Neural progenitor cell (in vitro differentiated cells): ENCODE measurements around the gene KRTAP3-2. TPM values are rescaled to one million over a fixed set of nuclear protein-coding genes. Genes with fewer than 3 reads are reported as not detected.

ENCODE experiments used
- DNase-seq: peaks from one replicate; pipeline ENCODE4 v3.0.0-alpha.2; 2016; ENCODE audit warnings: low spot score
- H2AFZ ChIP-seq: fragments of 200-600 bp; sonication (generic); replicated peaks from 2 replicates; pipeline ENCODE4 v1.6.1; 2016; ENCODE audit warnings: antibody characterized with exemption
- H3F3A ChIP-seq: fragments of 200-600 bp; sonication (generic); 2 replicates; pipeline ENCODE4 v1.6.1; 2016; ENCODE audit warnings: antibody characterized with exemption, low read depth
- H3K27ac ChIP-seq: fragments of 200-600 bp; sonication (generic); 2 replicates; pipeline ENCODE4 v1.5.1; 2016; ENCODE audit warnings: mild to moderate bottlenecking
- H3K27me3 ChIP-seq: fragments of 200-600 bp; sonication (generic); 2 replicates; pipeline ENCODE4 v1.6.1; 2016; ENCODE audit warnings: mild to moderate bottlenecking, moderate library complexity
- H3K36me3 ChIP-seq: fragments of 200-600 bp; sonication (generic); 2 replicates; pipeline ENCODE4 v1.5.1; 2016
- H3K4me1 ChIP-seq: fragments of 200-600 bp; sonication (generic); 2 replicates; pipeline ENCODE4 v1.6.1; 2016; ENCODE audit warnings: mixed run types
- H3K4me2 ChIP-seq: fragments of 200-600 bp; sonication (generic); 2 replicates; pipeline ENCODE4 v1.6.1; 2016
- H3K4me3 ChIP-seq: fragments of 200-600 bp; sonication (generic); 2 replicates; pipeline ENCODE4 v1.5.1; 2016
- H3K79me2 ChIP-seq: fragments of 200-600 bp; sonication (generic); 2 replicates; pipeline ENCODE4 v1.6.1; 2016; ENCODE audit warnings: low read depth
- H3K9ac ChIP-seq: fragments of 200-600 bp; sonication (generic); 2 replicates; pipeline ENCODE4 v1.6.1; 2016
- H3K9me3 ChIP-seq: fragments of 200-600 bp; sonication (generic); 2 replicates; pipeline ENCODE4 v1.5.1; 2016; ENCODE audit warnings: low read depth
- H4K20me1 ChIP-seq: fragments of 200-600 bp; sonication (generic); 2 replicates; pipeline ENCODE4 v1.6.1; 2016; ENCODE audit warnings: low read depth
- H3K27ac Mint-ChIP-seq: 3 replicates; pipeline ENCODE4 v1.8.0; 2021; ENCODE audit warnings: mixed read lengths
- H3K27me3 Mint-ChIP-seq: 2 replicates; pipeline ENCODE4 v1.8.0; 2022; ENCODE audit warnings: low read depth, mild to moderate bottlenecking, inconsistent platforms, moderate library complexity, mixed read lengths; ENCODE audit not compliant: insufficient read depth
- H3K36me3 Mint-ChIP-seq: 3 replicates; pipeline ENCODE4 v1.8.0; 2021; ENCODE audit warnings: mixed read lengths
- H3K4me1 Mint-ChIP-seq: 3 replicates; pipeline ENCODE4 v1.8.0; 2021; ENCODE audit warnings: mixed read lengths
- H3K4me3 Mint-ChIP-seq: 3 replicates; pipeline ENCODE4 v1.8.0; 2021; ENCODE audit warnings: mild to moderate bottlenecking, moderate library complexity, mixed read lengths
- H3K9me3 Mint-ChIP-seq: 3 replicates; pipeline ENCODE4 v1.8.0; 2020; ENCODE audit warnings: mixed read lengths
- CTCF ChIP-seq: fragments of 200-600 bp; sonication (generic); IDR thresholded peaks from 2 replicates; pipeline ENCODE4 v1.5.1; 2017; ENCODE audit warnings: antibody characterized with exemption, mild to moderate bottlenecking
- EZH2 ChIP-seq: fragments of 200-600 bp; sonication (generic); IDR thresholded peaks from 2 replicates; pipeline ENCODE4 v1.6.1; 2017; ENCODE audit warnings: antibody characterized with exemption, mild to moderate bottlenecking, moderate library complexity
- EZH2phosphoT487 ChIP-seq: fragments of 200-600 bp; sonication (generic); IDR thresholded peaks from 2 replicates; pipeline ENCODE4 v1.6.1; 2017; ENCODE audit warnings: antibody characterized with exemption
- total RNA-seq: library from RNA; depleted of rRNA; stranded (reverse); fragments of >200 nt; gene quantifications from 2 replicates; pipeline ENCODE4 v1.2.3, GENCODE V29; 2015; ENCODE audit warnings: low replicate concordance

The KRTAP3-2 gene
- total RNA-seq, 1 donor from 2014 or later = not detected

DNA sequence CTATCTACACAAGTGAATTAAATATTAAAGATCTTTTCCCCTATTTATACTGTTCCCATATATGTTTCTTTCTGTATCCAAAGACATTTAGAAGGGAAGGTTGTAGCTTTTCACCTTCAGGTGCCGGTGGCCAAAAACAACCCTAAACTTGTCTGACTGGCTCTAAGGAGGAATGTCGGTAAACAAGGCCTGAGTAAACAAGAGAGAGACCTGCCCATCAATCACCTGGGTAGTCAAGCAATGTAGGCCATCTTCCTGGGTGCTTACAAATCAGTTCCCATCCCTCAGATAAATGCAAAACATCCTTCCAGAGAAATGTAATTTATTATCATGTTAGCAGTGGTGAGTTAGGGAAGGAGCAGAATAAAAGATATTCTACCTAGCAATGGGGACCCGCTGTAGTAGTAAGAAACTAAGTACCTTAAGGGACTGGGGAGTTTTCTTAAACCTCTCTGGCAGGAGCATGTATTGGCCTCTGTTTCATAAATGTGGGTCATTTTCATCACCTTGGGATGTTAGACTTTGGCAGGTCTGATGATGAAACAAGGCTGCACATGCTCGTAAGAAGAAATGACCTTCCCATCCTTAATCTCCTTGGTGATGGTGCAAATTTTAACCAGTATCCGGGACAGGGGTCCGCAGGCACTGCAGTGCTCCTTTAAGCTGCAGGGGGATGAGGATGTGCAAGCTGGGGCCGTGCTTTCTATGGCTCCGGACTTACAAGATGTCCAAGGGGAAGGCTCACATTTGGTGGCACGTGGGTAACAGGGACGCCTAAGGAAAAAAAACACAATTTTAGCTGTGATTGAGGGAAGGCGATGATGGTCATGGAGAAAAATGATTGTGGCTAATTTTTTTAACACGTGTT lies 41.4 kb downstream of the KRTAP3-2 start:
- Histone ChIP-seq H3K4me2 (no peak overlapping the region), H3F3A (no peaks in the 10 kb centered on the region), H3K9ac (no peak overlapping the region), H3K4me3 (no peak overlapping the region), H3K9me3 (no peaks in the 10 kb centered on the region), H3K79me2 (no peaks in the 10 kb centered on the region), H3K4me1 (no peaks in the 10 kb centered on the region), H3K36me3 (no peaks in the 10 kb centered on the region), H2AFZ (peak overlapping the region; percentile 13), H3K27ac (no peak overlapping the region), H4K20me1 (no peaks in the 10 kb centered on the region), H3K27me3 (no peaks in the 10 kb centered on the region)
- TF ChIP-seq CTCF = no peak
- no peak for TF ChIP-seq EZH2
- no peak for TF ChIP-seq EZH2phosphoT487
- Mint-ChIP-seq H3K9me3 (no peaks in the 10 kb centered on the region), H3K4me1 (no peaks in the 10 kb centered on the region), H3K4me3 (no peak overlapping the region), H3K36me3 (no peaks in the 10 kb centered on the region), H3K27me3 (no peaks in the 10 kb centered on the region), H3K27ac (no peak overlapping the region)
- no peak for DNase-seq

DNA sequence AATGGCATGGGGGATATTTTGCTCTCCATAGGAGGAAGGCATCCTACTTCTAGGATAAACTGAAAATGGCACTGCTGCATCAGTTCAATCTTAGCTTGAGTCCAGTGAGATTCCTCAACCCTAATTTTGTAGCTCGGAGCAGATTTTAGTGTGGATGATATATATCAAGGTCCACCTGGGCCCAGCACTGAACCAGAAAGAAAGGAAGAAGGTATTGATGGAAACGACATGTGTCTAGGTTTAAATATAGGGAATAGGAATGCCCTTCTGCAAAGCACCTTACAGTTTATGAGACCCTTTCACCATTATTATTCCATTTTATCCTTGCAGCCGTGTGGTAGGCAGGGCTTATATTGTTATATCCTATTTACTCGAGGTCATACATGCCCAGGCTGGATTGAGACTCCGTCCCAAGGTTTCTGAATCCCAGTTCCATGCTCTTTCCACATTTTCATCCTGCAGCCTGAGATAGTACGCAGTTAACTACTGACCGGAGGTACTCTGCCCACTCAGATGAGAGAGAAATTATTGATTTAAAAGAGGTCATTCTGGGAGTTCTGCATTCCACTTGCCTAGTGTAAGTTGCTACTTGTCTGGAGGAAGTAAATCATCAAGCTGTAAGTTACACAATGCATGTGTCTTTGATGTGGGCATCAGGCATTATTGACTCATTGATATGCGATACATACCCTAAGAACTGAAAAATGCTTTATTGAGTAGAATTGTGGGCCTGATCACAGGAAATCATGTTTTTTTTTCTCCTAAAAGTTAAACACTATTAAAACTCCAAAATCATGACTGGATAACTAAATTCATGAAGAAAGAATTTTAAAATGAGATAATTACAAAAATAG lies 43.1 kb downstream of the KRTAP3-2 start:
- H3K27ac Mint-ChIP-seq = no peak overlapping the region

DNA sequence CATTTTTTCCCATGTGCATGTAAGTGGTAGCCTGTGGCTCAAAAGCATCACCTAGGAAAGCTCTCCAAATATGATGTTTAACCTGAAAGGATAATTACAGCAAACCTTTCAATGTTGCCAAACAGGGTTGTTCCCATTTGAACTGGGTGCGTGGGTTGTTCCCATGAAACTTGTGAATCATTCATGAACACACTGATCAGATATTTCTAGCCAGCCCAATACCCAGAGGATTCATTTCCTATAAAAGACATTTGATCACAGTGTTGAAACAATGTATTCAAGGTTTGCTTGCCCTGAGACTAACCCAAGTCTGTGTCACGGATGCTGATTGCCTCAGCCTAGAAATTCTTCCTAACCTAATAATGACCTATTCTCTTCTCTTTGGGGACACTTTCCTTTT lies 45.8 kb downstream of the KRTAP3-2 start:
- Histone ChIP-seq H3K4me3 (no peak overlapping the region), H3K27me3 (no peaks in the 10 kb centered on the region), H3K4me2 (no peak overlapping the region), H2AFZ (no peak overlapping the region), H3K79me2 (no peaks in the 10 kb centered on the region), H3K9ac (no peak overlapping the region), H3F3A (peaks cover 8% of the 10 kb centered on the region), H3K36me3 (no peaks in the 10 kb centered on the region), H3K9me3 (no peaks in the 10 kb centered on the region), H3K4me1 (peaks cover 15% of the 10 kb centered on the region), H3K27ac (no peak overlapping the region), H4K20me1 (no peaks in the 10 kb centered on the region)
- H3K9me3 Mint-ChIP-seq = no peaks in the 10 kb centered on the region
- H3K4me3 Mint-ChIP-seq = no peak overlapping the region
- DNase-seq = no peak
- H3K27me3 Mint-ChIP-seq = no peaks in the 10 kb centered on the region
- TF ChIP-seq EZH2 (no peak), EZH2phosphoT487 (no peak), CTCF (no peak)
- H3K27ac Mint-ChIP-seq = no peak overlapping the region
- H3K36me3 Mint-ChIP-seq = no peaks in the 10 kb centered on the region
- H3K4me1 Mint-ChIP-seq = peaks cover 9% of the 10 kb centered on the region

More for the DNA sequence above, 43.1 kb downstream of the KRTAP3-2 start:
- Histone ChIP-seq H3K4me1 (no peaks in the 10 kb centered on the region), H3K4me2 (no peak overlapping the region), H2AFZ (no peak overlapping the region), H3K27ac (no peak overlapping the region), H3K27me3 (no peaks in the 10 kb centered on the region), H3K9ac (no peak overlapping the region), H4K20me1 (no peaks in the 10 kb centered on the region), H3K9me3 (no peaks in the 10 kb centered on the region), H3K79me2 (no peaks in the 10 kb centered on the region), H3F3A (no peaks in the 10 kb centered on the region), H3K36me3 (no peaks in the 10 kb centered on the region), H3K4me3 (no peak overlapping the region)
- H3K9me3 Mint-ChIP-seq = no peaks in the 10 kb centered on the region
- no peak for TF ChIP-seq CTCF
- TF ChIP-seq EZH2 = no peak
- TF ChIP-seq EZH2phosphoT487 = no peak
- no peaks in the 10 kb centered on the region for H3K4me1 Mint-ChIP-seq
- DNase-seq = no peak
- H3K27me3 Mint-ChIP-seq = no peaks in the 10 kb centered on the region
- H3K4me3 Mint-ChIP-seq = no peak overlapping the region
- H3K36me3 Mint-ChIP-seq = no peaks in the 10 kb centered on the region
